ENCODE data around the gene SH3RF2.

SH3RF2 gene

DNA sequence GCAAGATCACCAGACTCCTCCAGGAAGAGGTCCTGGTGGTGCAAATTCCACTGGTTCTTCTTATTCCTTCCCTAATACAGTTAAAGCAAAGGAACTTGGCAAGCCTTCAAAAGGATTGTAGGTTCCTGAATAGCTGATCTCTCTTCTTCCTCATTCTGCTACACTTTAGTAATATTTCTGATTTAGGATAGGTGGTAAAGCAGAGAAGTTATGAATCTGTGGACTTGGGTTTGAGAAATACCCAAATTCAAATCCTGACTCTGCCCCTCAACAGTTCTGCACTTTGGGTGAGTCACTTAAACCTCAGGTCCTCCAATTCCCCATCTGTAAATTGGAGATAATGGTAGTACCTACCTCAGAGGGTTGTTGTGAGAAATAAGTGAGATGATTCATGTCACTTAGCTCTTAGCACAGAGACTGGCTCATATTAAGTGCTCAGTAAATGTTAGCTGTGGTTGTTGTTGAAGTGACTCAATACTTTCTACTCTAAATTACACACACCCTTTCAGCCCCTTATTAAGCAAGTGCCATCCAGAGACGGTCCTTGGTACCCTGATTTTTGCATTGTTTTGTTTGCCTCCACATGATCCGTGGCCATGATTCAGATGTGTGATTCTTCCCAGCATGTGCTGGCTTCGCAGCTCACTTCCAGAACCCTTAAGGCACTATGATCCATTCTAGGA is 5.2 kb downstream of the SH3RF2 start:
- Histone ChIP-seq H3K4me3 (IDR thresholded peaks at IDR 0.05; ENCODE audit: insufficient read depth, low read depth, low read length) (no peak overlapping the region), H3K27me3 (ENCODE audit: insufficient read depth, low read depth) (no peaks in the 10 kb centered on the region), H3K79me2 (ENCODE audit: insufficient read depth, low read depth) (no peaks in the 10 kb centered on the region), H3K4me2 (no peak overlapping the region), H3K4me1 (ENCODE audit: low read depth, poor library complexity, severe bottlenecking) (peaks cover 46% of the 10 kb centered on the region), H3K9ac (no peak overlapping the region), H2AFZ (ENCODE audit: low read depth) (no peak overlapping the region), H3K27ac (no peak overlapping the region), H3K36me3 (ENCODE audit: insufficient read depth) (no peaks in the 10 kb centered on the region), H4K20me1 (ENCODE audit: insufficient read depth) (no peaks in the 10 kb centered on the region)
- TF ChIP-seq, protein P1, sequence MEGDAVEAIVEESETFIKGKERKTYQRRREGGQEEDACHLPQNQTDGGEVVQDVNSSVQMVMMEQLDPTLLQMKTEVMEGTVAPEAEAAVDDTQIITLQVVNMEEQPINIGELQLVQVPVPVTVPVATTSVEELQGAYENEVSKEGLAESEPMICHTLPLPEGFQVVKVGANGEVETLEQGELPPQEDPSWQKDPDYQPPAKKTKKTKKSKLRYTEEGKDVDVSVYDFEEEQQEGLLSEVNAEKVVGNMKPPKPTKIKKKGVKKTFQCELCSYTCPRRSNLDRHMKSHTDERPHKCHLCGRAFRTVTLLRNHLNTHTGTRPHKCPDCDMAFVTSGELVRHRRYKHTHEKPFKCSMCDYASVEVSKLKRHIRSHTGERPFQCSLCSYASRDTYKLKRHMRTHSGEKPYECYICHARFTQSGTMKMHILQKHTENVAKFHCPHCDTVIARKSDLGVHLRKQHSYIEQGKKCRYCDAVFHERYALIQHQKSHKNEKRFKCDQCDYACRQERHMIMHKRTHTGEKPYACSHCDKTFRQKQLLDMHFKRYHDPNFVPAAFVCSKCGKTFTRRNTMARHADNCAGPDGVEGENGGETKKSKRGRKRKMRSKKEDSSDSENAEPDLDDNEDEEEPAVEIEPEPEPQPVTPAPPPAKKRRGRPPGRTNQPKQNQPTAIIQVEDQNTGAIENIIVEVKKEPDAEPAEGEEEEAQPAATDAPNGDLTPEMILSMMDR (conservative IDR thresholded peaks at IDR 0.05; ENCODE audit: low read depth, low read length) = no peak

DNA sequence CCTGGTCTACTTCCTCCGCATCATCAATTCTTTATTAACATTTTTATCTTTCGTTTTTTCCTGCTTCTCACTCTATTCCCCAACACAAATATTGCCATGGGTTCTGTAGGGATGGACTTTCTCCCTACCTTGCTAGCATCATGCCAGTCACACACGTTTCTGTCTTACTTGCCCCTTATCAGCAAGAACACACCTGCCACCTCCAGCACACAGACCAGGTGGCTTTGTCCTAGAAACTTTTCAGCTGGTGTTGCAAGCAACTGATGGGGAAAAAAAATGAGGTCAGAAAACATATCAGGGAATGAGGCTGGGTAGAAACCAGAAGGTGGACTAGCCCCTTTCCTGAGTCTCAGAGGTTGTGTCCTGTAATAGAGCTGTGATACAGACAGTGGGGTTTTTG is 5.8 kb downstream of the SH3RF2 start:
- no peak overlapping the region; the same call in 1 of the 2 replicates for H3K4me2 ChIP-seq
- peaks cover 52% of the 10 kb centered on the region for H3K4me1 ChIP-seq (ENCODE audit: low read depth, poor library complexity, severe bottlenecking)
- TF ChIP-seq, protein P1 (conservative IDR thresholded peaks at IDR 0.05; ENCODE audit: low read depth, low read length) = no peak
- H3K9ac ChIP-seq = no peak overlapping the region
- H2AFZ ChIP-seq (ENCODE audit: low read depth) = no peak overlapping the region
- H3K27me3 ChIP-seq (ENCODE audit: insufficient read depth, low read depth) = no peaks in the 10 kb centered on the region
- H4K20me1 ChIP-seq (ENCODE audit: insufficient read depth) = no peaks in the 10 kb centered on the region
- H3K27ac ChIP-seq = no peak overlapping the region
- H3K79me2 ChIP-seq (ENCODE audit: insufficient read depth, low read depth) = no peaks in the 10 kb centered on the region
- no peak overlapping the region for H3K4me3 ChIP-seq (IDR thresholded peaks at IDR 0.05; ENCODE audit: insufficient read depth, low read depth, low read length)
- no peaks in the 10 kb centered on the region for H3K36me3 ChIP-seq (ENCODE audit: insufficient read depth)

DNA sequence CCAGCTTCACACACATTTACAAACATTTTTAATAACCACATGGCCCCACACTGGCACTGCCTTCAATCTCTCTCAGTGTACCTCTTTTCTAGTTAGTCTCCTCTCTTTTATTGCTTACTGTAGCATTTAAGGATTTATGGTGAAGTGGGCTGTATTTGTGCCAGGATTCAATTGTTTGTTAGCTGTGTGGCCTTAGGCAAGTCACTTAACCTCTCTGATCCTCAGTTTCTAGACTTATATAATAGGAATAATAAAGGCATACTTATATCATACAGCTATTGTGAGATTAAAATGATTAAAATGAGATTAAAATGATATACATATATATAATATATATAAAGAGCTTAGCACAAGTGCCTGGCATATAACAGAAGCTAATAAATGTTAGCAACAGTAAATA is 6.4 kb downstream of the SH3RF2 start:
- Histone ChIP-seq H3K4me3 (IDR thresholded peaks at IDR 0.05; ENCODE audit: insufficient read depth, low read depth, low read length) (no peak overlapping the region), H3K36me3 (ENCODE audit: insufficient read depth) (no peaks in the 10 kb centered on the region), H3K27ac (no peak overlapping the region), H2AFZ (ENCODE audit: low read depth) (no peak overlapping the region), H3K9ac (no peak overlapping the region), H3K79me2 (ENCODE audit: insufficient read depth, low read depth) (no peaks in the 10 kb centered on the region), H3K27me3 (ENCODE audit: insufficient read depth, low read depth) (no peaks in the 10 kb centered on the region), H3K4me2 (no peak overlapping the region; the same call in 1 of the 2 replicates), H3K4me1 (ENCODE audit: low read depth, poor library complexity, severe bottlenecking) (peaks cover 58% of the 10 kb centered on the region), H4K20me1 (ENCODE audit: insufficient read depth) (no peaks in the 10 kb centered on the region)
- TF ChIP-seq, protein P1 (conservative IDR thresholded peaks at IDR 0.05; ENCODE audit: low read depth, low read length) = no peak

DNA sequence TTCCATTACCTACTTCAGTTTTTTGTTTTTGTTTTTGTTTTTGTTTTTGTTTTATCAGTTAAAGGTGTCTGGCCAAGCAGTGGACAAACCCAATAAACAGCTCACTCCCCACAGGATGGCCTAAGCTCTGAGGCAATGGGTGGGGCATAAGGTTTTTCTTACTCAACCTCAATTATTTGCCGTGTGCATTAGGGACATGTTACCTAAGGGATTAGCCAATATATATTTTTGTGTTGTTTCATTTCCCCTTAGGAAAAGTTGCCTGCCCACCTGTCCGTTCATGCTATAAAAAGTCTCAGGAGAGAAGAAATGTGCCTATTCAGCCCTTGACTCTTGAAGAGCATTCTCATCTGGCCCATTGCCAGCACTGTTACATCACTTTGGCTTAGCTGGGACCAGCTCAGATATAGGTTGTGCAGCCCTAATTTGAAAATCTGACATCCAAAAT is 7.3 kb downstream of the SH3RF2 start:
- H3K4me2 ChIP-seq = peak overlapping the region; percentile 34; the same call in 1 of the 2 replicates
- no peaks in the 10 kb centered on the region for H3K36me3 ChIP-seq (ENCODE audit: insufficient read depth)
- peaks cover 65% of the 10 kb centered on the region for H3K4me1 ChIP-seq (ENCODE audit: low read depth, poor library complexity, severe bottlenecking)
- no peak overlapping the region for H3K27ac ChIP-seq
- H3K4me3 ChIP-seq (IDR thresholded peaks at IDR 0.05; ENCODE audit: insufficient read depth, low read depth, low read length) = no peak overlapping the region
- no peak overlapping the region for H3K9ac ChIP-seq
- no peaks in the 10 kb centered on the region for H3K27me3 ChIP-seq (ENCODE audit: insufficient read depth, low read depth)
- no peak overlapping the region for H2AFZ ChIP-seq (ENCODE audit: low read depth)
- TF ChIP-seq, protein P1 (conservative IDR thresholded peaks at IDR 0.05; ENCODE audit: low read depth, low read length) = no peak
- H3K79me2 ChIP-seq (ENCODE audit: insufficient read depth, low read depth) = no peaks in the 10 kb centered on the region
- no peaks in the 10 kb centered on the region for H4K20me1 ChIP-seq (ENCODE audit: insufficient read depth)

Data from KMS-11 (cell line).